ENCODE measurements around the gene HSD11B2.

The HSD11B2 gene

GRCh38 chr16:67480833-67481560 lies 50.1 kb downstream of the HSD11B2 start, which contains the start of gene ATP6V0D1:
Gene ATP6V0D1, minus strand, starts transcription at chr16:67481157. Its CDS starts 71 bp downstream, at chr16:67481086.
- H3K4me3 ChIP-seq (ENCODE audit: low read depth, low read length, poor library complexity, severe bottlenecking), result peak within 1 kb of the TSS; percentile 91
- H2AFZ ChIP-seq (ENCODE audit: low read length), result no peak within 1 kb of the TSS
- H4K20me1 ChIP-seq (ENCODE audit: insufficient read depth, low read length), result no peaks in the 10 kb centered on the region
- no peak for TF ChIP-seq EZH2 (IDR thresholded peaks at IDR 0.05; ENCODE audit: borderline replicate concordance, low read length)
- TF ChIP-seq, protein P1, sequence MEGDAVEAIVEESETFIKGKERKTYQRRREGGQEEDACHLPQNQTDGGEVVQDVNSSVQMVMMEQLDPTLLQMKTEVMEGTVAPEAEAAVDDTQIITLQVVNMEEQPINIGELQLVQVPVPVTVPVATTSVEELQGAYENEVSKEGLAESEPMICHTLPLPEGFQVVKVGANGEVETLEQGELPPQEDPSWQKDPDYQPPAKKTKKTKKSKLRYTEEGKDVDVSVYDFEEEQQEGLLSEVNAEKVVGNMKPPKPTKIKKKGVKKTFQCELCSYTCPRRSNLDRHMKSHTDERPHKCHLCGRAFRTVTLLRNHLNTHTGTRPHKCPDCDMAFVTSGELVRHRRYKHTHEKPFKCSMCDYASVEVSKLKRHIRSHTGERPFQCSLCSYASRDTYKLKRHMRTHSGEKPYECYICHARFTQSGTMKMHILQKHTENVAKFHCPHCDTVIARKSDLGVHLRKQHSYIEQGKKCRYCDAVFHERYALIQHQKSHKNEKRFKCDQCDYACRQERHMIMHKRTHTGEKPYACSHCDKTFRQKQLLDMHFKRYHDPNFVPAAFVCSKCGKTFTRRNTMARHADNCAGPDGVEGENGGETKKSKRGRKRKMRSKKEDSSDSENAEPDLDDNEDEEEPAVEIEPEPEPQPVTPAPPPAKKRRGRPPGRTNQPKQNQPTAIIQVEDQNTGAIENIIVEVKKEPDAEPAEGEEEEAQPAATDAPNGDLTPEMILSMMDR (IDR thresholded peaks at IDR 0.05; ENCODE audit: low read length), result peak; percentile 85
- H3K9ac ChIP-seq (ENCODE audit: low read length), result peak within 1 kb of the TSS; percentile 92
- H3K9me2 ChIP-seq (ENCODE audit: low read depth, low read length), result no peaks in the 10 kb centered on the region
- peak within 1 kb of the TSS; percentile 98 for H3K4me2 ChIP-seq (ENCODE audit: low read length)
- no peaks in the 10 kb centered on the region for H3F3A ChIP-seq (ENCODE audit: insufficient read depth, low read length)
- H3K27me3 ChIP-seq (ENCODE audit: insufficient read depth, low read length), result no peaks in the 10 kb centered on the region
- peak within 1 kb of the TSS; percentile 83 for H3K27ac ChIP-seq (ENCODE audit: low read depth, low read length, poor library complexity, severe bottlenecking)
- H3K36me3 ChIP-seq (ENCODE audit: insufficient read depth, low read length), result peaks cover 20% of the 10 kb centered on the region; the same call in 1 of the 2 replicates
- peaks cover 40% of the 10 kb centered on the region for H3K79me2 ChIP-seq (ENCODE audit: insufficient read depth, low read length)
- H3K4me1 ChIP-seq (ENCODE audit: insufficient read depth, low read length, severe bottlenecking), result peaks cover 29% of the 10 kb centered on the region
- H3K9me3 ChIP-seq (ENCODE audit: low read length), result no peaks in the 10 kb centered on the region

DNA sequence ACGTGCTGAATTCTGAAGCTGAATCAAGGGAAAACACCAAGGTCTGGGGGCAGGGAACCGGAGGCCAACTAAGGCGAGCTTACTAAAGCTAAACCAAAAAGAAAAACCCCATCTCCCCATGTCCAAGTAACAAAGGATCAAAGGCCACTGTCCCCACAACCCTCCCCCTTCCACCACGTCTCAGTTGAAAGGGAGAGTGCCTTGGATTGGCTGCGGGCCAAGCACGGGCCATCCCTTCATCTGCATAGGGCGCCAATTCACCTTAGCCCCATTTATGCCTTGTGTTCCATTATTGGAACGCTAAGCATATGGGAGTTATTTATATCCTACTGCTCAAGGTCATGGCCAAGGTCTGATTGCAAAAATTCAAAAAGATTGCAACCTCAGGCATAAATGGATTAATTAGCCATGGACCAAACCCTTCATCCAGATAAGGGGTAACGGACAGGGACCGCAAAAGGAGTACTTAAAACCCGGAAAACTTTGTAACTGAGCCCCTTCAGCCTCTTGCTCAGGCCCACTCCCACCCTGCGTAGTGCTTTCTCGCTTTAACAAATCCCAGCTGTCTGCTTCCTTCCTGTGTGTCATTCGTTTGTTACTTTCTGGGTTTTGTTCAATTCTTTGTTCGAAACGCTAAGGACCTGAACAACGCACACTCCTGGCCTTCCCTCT lies 50.8 kb downstream of the HSD11B2 start:
- no peaks in the 10 kb centered on the region for H3K9me3 ChIP-seq (ENCODE audit: low read length)
- peak overlapping the region; percentile 93 for H3K4me2 ChIP-seq (ENCODE audit: low read length)
- H3K4me3 ChIP-seq (ENCODE audit: low read depth, low read length, poor library complexity, severe bottlenecking), result peak overlapping the region; percentile 91
- H3K9me2 ChIP-seq (ENCODE audit: low read depth, low read length), result no peaks in the 10 kb centered on the region
- peak overlapping the region; percentile 92 for H3K9ac ChIP-seq (ENCODE audit: low read length)
- H3F3A ChIP-seq (ENCODE audit: insufficient read depth, low read length), result no peaks in the 10 kb centered on the region
- H3K4me1 ChIP-seq (ENCODE audit: insufficient read depth, low read length, severe bottlenecking), result peaks cover 29% of the 10 kb centered on the region
- no peaks in the 10 kb centered on the region for H4K20me1 ChIP-seq (ENCODE audit: insufficient read depth, low read length)
- H3K79me2 ChIP-seq (ENCODE audit: insufficient read depth, low read length), result peaks cover 33% of the 10 kb centered on the region
- H3K27me3 ChIP-seq (ENCODE audit: insufficient read depth, low read length), result no peaks in the 10 kb centered on the region
- H3K36me3 ChIP-seq (ENCODE audit: insufficient read depth, low read length), result peaks cover 23% of the 10 kb centered on the region; the same call in 1 of the 2 replicates
- no peak overlapping the region for H2AFZ ChIP-seq (ENCODE audit: low read length)
- peak overlapping the region; percentile 83 for H3K27ac ChIP-seq (ENCODE audit: low read depth, low read length, poor library complexity, severe bottlenecking)
- no peak for TF ChIP-seq EZH2 (IDR thresholded peaks at IDR 0.05; ENCODE audit: borderline replicate concordance, low read length)
- TF ChIP-seq, protein P1 (IDR thresholded peaks at IDR 0.05; ENCODE audit: low read length), result no peak

GRCh38 chr16:67482233-67482924 lies 51.5 kb downstream of the HSD11B2 start:
- H3K9me2 ChIP-seq (ENCODE audit: low read depth, low read length), result no peaks in the 10 kb centered on the region
- no peaks in the 10 kb centered on the region for H4K20me1 ChIP-seq (ENCODE audit: insufficient read depth, low read length)
- peaks cover 28% of the 10 kb centered on the region for H3K79me2 ChIP-seq (ENCODE audit: insufficient read depth, low read length)
- H2AFZ ChIP-seq (ENCODE audit: low read length), result no peak overlapping the region
- peaks cover 28% of the 10 kb centered on the region; the same call in 1 of the 2 replicates for H3K36me3 ChIP-seq (ENCODE audit: insufficient read depth, low read length)
- peak overlapping the region; percentile 83 for H3K27ac ChIP-seq (ENCODE audit: low read depth, low read length, poor library complexity, severe bottlenecking)
- H3K27me3 ChIP-seq (ENCODE audit: insufficient read depth, low read length), result no peaks in the 10 kb centered on the region
- H3F3A ChIP-seq (ENCODE audit: insufficient read depth, low read length), result peaks cover 4% of the 10 kb centered on the region; the same call in 1 of the 2 replicates
- TF ChIP-seq EZH2 (IDR thresholded peaks at IDR 0.05; ENCODE audit: borderline replicate concordance, low read length), result no peak
- H3K9ac ChIP-seq (ENCODE audit: low read length), result peak overlapping the region; percentile 92
- peak overlapping the region; percentile 93 for H3K4me2 ChIP-seq (ENCODE audit: low read length)
- no peaks in the 10 kb centered on the region for H3K9me3 ChIP-seq (ENCODE audit: low read length)
- H3K4me3 ChIP-seq (ENCODE audit: low read depth, low read length, poor library complexity, severe bottlenecking), result peak overlapping the region; percentile 91
- peaks cover 29% of the 10 kb centered on the region for H3K4me1 ChIP-seq (ENCODE audit: insufficient read depth, low read length, severe bottlenecking)
